ENCODE data around the gene RAPSN.

RAPSN gene

GRCh38 chr11:47395223-47396048 is 53.5 kb downstream of the RAPSN start:
- Mint-ChIP-seq H3K4me3 (no peak overlapping the region), H3K36me3 (ENCODE audit: low read depth) (no peaks in the 10 kb centered on the region), H3K9me3 (no peaks in the 10 kb centered on the region), H3K27me3 (no peaks in the 10 kb centered on the region), H3K4me1 (ENCODE audit: low read depth) (peaks cover 53% of the 10 kb centered on the region), H3K27ac (peak overlapping the region; percentile 90)

GRCh38 chr11:47394322-47395222 is 54.4 kb downstream of the RAPSN start:
- H3K36me3 Mint-ChIP-seq (ENCODE audit: low read depth), result no peaks in the 10 kb centered on the region
- H3K27ac Mint-ChIP-seq, result peak overlapping the region; percentile 90
- H3K4me1 Mint-ChIP-seq (ENCODE audit: low read depth), result peaks cover 52% of the 10 kb centered on the region
- H3K27me3 Mint-ChIP-seq, result no peaks in the 10 kb centered on the region
- no peaks in the 10 kb centered on the region for H3K9me3 Mint-ChIP-seq
- peak overlapping the region; percentile 49 for H3K4me3 Mint-ChIP-seq

DNA sequence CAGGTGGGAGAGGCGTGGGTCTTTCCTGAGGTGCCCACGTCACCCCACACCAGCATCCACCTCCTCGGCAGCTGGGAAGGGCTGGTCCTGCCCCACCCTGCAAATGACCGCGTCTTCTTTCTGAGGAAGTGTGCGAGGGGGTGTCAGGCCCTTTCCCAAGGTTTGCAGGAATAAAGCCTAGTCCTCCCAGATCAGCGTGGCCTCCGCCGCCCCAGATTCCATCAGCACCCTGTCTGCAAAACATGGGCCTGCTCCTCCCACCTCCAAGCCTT is 55.0 kb downstream of the RAPSN start:
- no peaks in the 10 kb centered on the region for H3K27me3 Mint-ChIP-seq
- H3K4me3 Mint-ChIP-seq, result no peak overlapping the region
- H3K4me1 Mint-ChIP-seq (ENCODE audit: low read depth), result peaks cover 55% of the 10 kb centered on the region
- no peaks in the 10 kb centered on the region for H3K36me3 Mint-ChIP-seq (ENCODE audit: low read depth)
- H3K27ac Mint-ChIP-seq, result peak overlapping the region; percentile 90
- no peaks in the 10 kb centered on the region for H3K9me3 Mint-ChIP-seq

GRCh38 chr11:47393163-47394049 is 55.5 kb downstream of the RAPSN start:
- Mint-ChIP-seq H3K4me1 (ENCODE audit: low read depth) (peaks cover 61% of the 10 kb centered on the region), H3K9me3 (no peaks in the 10 kb centered on the region), H3K36me3 (ENCODE audit: low read depth) (no peaks in the 10 kb centered on the region), H3K27ac (peak overlapping the region; percentile 90), H3K27me3 (no peaks in the 10 kb centered on the region), H3K4me3 (peak overlapping the region; percentile 20)

GRCh38 chr11:47392546-47393162 is 56.3 kb downstream of the RAPSN start:
- no peak overlapping the region for H3K4me3 Mint-ChIP-seq
- peak overlapping the region; percentile 31 for H3K27ac Mint-ChIP-seq
- no peaks in the 10 kb centered on the region for H3K27me3 Mint-ChIP-seq
- H3K4me1 Mint-ChIP-seq (ENCODE audit: low read depth), result peaks cover 68% of the 10 kb centered on the region
- no peaks in the 10 kb centered on the region for H3K36me3 Mint-ChIP-seq (ENCODE audit: low read depth)
- H3K9me3 Mint-ChIP-seq, result no peaks in the 10 kb centered on the region

- Mint-ChIP-seq H3K4me3 (no peak overlapping the region), H3K36me3 (ENCODE audit: low read depth) (no peaks in the 10 kb centered on the region), H3K9me3 (no peaks in the 10 kb centered on the region), H3K27me3 (no peaks in the 10 kb centered on the region), H3K27ac (peak overlapping the region; percentile 31), H3K4me1 (ENCODE audit: low read depth) (peaks cover 68% of the 10 kb centered on the region)
Measured at GRCh38 chr11:47391711-47392432, 57.1 kb downstream of the RAPSN start.

DNA sequence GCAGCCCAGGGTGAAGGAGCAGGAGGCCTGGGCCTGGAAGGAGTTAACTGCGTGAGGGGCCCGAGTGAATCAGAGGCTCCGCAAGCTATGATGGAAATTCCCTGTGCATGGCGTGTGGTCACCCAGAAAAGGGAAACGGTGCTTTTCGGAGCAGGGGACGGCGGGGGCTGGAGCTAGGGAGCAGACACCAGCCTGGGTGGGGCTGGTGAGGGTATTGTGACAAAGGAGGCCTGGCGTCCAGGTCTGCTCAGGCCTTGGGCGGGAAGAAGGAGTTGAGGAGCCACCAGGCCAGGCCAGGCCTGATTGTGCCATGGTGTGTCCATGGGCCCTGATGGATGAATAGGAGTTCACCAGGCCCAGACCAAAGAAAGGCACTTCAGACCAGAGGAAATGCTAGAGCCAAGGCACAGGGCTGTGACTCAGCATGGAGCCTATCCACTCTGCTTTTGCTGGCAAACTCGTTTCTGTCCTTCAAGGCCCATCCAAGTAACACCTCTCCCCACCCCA is 57.8 kb downstream of the RAPSN start:
- Mint-ChIP-seq H3K4me1 (ENCODE audit: low read depth) (peaks cover 68% of the 10 kb centered on the region), H3K27me3 (no peaks in the 10 kb centered on the region), H3K36me3 (ENCODE audit: low read depth) (no peaks in the 10 kb centered on the region), H3K27ac (no peak overlapping the region), H3K4me3 (no peak overlapping the region), H3K9me3 (no peaks in the 10 kb centered on the region)

- H3K27ac Mint-ChIP-seq, result no peak overlapping the region
- no peaks in the 10 kb centered on the region for H3K9me3 Mint-ChIP-seq
- H3K27me3 Mint-ChIP-seq, result no peaks in the 10 kb centered on the region
- H3K4me3 Mint-ChIP-seq, result no peak overlapping the region
- H3K36me3 Mint-ChIP-seq (ENCODE audit: low read depth), result no peaks in the 10 kb centered on the region
- H3K4me1 Mint-ChIP-seq (ENCODE audit: low read depth), result peaks cover 60% of the 10 kb centered on the region
Measured at GRCh38 chr11:47390422-47390760, 58.5 kb downstream of the RAPSN start.

- no peak overlapping the region for H3K4me3 Mint-ChIP-seq
- H3K27ac Mint-ChIP-seq, result peak overlapping the region; percentile 16
- no peaks in the 10 kb centered on the region for H3K9me3 Mint-ChIP-seq
- no peaks in the 10 kb centered on the region for H3K36me3 Mint-ChIP-seq (ENCODE audit: low read depth)
- peaks cover 55% of the 10 kb centered on the region for H3K4me1 Mint-ChIP-seq (ENCODE audit: low read depth)
- no peaks in the 10 kb centered on the region for H3K27me3 Mint-ChIP-seq
Measured at GRCh38 chr11:47389577-47390421, 59.1 kb downstream of the RAPSN start.

DNA sequence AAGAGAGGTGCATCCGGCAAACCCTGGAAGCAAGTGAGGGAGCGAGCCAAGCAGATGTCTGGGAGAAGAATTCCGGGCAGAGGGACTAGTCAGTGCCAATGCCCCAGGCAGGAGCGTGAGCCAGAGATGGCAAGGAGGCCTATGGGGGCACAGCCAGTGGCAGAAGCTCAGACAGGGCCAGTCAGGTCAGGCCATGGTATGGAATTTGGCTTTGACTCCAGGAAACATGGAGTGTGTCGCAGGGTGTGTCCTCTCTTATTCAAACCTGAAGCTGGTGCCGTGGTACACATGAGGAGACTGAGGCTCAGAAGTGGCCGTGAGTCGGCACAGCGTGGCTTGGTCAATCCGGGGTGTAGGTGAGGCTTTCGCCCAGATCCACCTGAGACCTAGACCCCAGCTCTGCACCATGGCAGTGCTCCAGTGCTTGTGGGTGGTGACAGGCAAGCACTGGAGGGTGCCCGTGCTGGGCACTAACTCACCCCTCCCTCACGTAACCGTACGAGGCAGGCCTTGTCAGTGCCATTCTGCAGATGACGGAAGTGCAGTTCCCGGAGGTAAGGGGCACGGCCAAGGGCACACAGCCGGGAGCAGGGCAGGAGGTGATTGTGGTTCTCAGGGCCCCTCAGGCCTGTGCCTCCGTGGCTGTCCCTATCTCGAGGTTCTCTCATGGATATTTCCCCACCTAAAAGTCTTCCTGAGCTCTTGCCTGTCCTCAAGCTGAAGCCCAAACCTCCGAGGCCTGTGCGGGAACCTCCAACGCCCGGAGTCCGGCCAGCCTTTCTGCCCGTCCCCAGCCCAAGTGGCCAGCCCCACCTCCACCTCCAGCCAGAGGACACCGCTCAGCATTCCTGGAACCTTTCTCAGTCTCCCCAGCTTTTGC is 60.0 kb downstream of the RAPSN start:
- peak overlapping the region; percentile 31 for H3K27ac Mint-ChIP-seq
- H3K4me3 Mint-ChIP-seq, result no peak overlapping the region
- no peaks in the 10 kb centered on the region for H3K9me3 Mint-ChIP-seq
- no peaks in the 10 kb centered on the region for H3K27me3 Mint-ChIP-seq
- H3K36me3 Mint-ChIP-seq (ENCODE audit: low read depth), result no peaks in the 10 kb centered on the region
- H3K4me1 Mint-ChIP-seq (ENCODE audit: low read depth), result peaks cover 47% of the 10 kb centered on the region

GRCh38 chr11:47387944-47388696 is 60.8 kb downstream of the RAPSN start:
- H3K9me3 Mint-ChIP-seq, result no peaks in the 10 kb centered on the region
- H3K27me3 Mint-ChIP-seq, result no peaks in the 10 kb centered on the region
- peaks cover 40% of the 10 kb centered on the region for H3K4me1 Mint-ChIP-seq (ENCODE audit: low read depth)
- H3K4me3 Mint-ChIP-seq, result no peak overlapping the region
- no peaks in the 10 kb centered on the region for H3K36me3 Mint-ChIP-seq (ENCODE audit: low read depth)
- H3K27ac Mint-ChIP-seq, result peak overlapping the region; percentile 31
